Hematopoietic multipotent progenitor cell (in vitro differentiated cells): ENCODE measurements around the gene SLC13A3. TPM values are rescaled to one million over a fixed set of nuclear protein-coding genes. Genes with fewer than 3 reads are reported as not detected.

Experiments used
- DNase-seq, 3 donors: peaks; one replicate each; pipeline ENCODE4 v3.0.0-alpha.2; 2011 to 2015; ENCODE audit warnings: low read depth in 2 of 3, low spot score in 2 of 3
- total RNA-seq: library from RNA; depleted of rRNA; stranded (reverse); fragments of >200 nt; gene quantifications from one replicate; pipeline ENCODE4 v1.2.3, GENCODE V29; 2012

SLC13A3 gene
- total RNA-seq, 1 donor = under 0.01 TPM

- no peak for DNase-seq
Measured at GRCh38 chr20:46563170-46563859, 87.9 kb downstream of the SLC13A3 start.

GRCh38 chr20:46562373-46563169, 88.7 kb downstream of the SLC13A3 start:
- peak; percentile 14 to 79 (median 64) for DNase-seq

GRCh38 chr20:46562009-46562372, 89.3 kb downstream of the SLC13A3 start:
- no peak for DNase-seq

- DNase-seq = peak in 1 of 3 donors; percentile 49
Measured at GRCh38 chr20:46559685-46560440, 91.4 kb downstream of the SLC13A3 start.

GRCh38 chr20:46559001-46559400, 92.3 kb downstream of the SLC13A3 start:
- no peak for DNase-seq

- no peak for DNase-seq
Measured at GRCh38 chr20:46558511-46558959, 92.7 kb downstream of the SLC13A3 start.

- no peak for DNase-seq
Measured at GRCh38 chr20:46557231-46557956, 93.9 kb downstream of the SLC13A3 start.

GRCh38 chr20:46555370-46555956, 95.8 kb downstream of the SLC13A3 start:
- DNase-seq = no peak

- DNase-seq = no peak
Measured at GRCh38 chr20:46554828-46555227, 96.4 kb downstream of the SLC13A3 start.

- DNase-seq = no peak
Measured at GRCh38 chr20:46553926-46554325, 97.3 kb downstream of the SLC13A3 start.

GRCh38 chr20:46552460-46553420, 98.5 kb downstream of the SLC13A3 start:
- DNase-seq = peak in 2 of 3 donors; percentile 88 to 89

- no peak for DNase-seq
Measured at GRCh38 chr20:46551522-46552381, 99.5 kb downstream of the SLC13A3 start.

GRCh38 chr20:46550461-46550860, 100.8 kb downstream of the SLC13A3 start, which contains the start of gene OCSTAMP:
TSS of gene OCSTAMP (minus strand) at chr20:46550654. CDS start at chr20:46550560, 94 bp downstream.
- DNase-seq = peak in 2 of 3 donors; percentile 36 to 52

GRCh38 chr20:46549188-46549972, 101.9 kb downstream of the SLC13A3 start:
- no peak for DNase-seq

GRCh38 chr20:46548688-46549087, 102.6 kb downstream of the SLC13A3 start:
- DNase-seq = no peak

GRCh38 chr20:46547995-46548394, 103.3 kb downstream of the SLC13A3 start:
- DNase-seq = no peak

GRCh38 chr20:46546936-46547335, 104.3 kb downstream of the SLC13A3 start:
- peak in 1 of 3 donors; percentile 35 for DNase-seq
